Panc1 (cell line): ENCODE data around the gene S100PBP.

Experiments
- CTCF ChIP-seq: fragments of 450-650 bp; IDR thresholded peaks from 2 replicates; pipeline ENCODE4 v1.5.1; 2017; ENCODE audit warnings: mild to moderate bottlenecking
- POLR2AphosphoS5 ChIP-seq: IDR thresholded peaks from 2 replicates; pipeline ENCODE4 v1.6.1; 2012; ENCODE audit warnings: mild to moderate bottlenecking, low read depth, low read length, moderate library complexity
- REST ChIP-seq, 2 experiments: IDR thresholded peaks; 2 replicates each; pipeline ENCODE4 v1.6.1; 2011 to 2012; ENCODE audit warnings: low read depth in 2 of 2, control low read depth in 1 of 2, low read length in 1 of 2, mild to moderate bottlenecking in 1 of 2, moderate library complexity in 1 of 2; ENCODE audit not compliant: insufficient read depth in 1 of 2
- SIN3A ChIP-seq: IDR thresholded peaks from 2 replicates; pipeline ENCODE4 v1.6.1; 2012; ENCODE audit warnings: low read depth, mild to moderate bottlenecking, low read length, moderate library complexity, borderline replicate concordance; ENCODE audit not compliant: insufficient read depth
- TCF7L2 ChIP-seq: IDR thresholded peaks from 2 replicates; pipeline ENCODE4 v1.6.1; 2011; ENCODE audit warnings: mild to moderate bottlenecking, low read depth, low read length, inconsistent platforms

GRCh38 chr1:32782086-32782485, 35.4 kb upstream of the S100PBP start:
- no peak for TF ChIP-seq TCF7L2
- TF ChIP-seq SIN3A: no peak
- TF ChIP-seq CTCF: no peak
- TF ChIP-seq POLR2AphosphoS5: no peak
- TF ChIP-seq REST (IDR thresholded peaks at IDR 0.05; ENCODE audit: insufficient read depth in 1 of 2, low read depth in 2 of 2, low read length in 1 of 2): no peak
